GM21576 (cell line): Measurements from ENCODE around the gene EXT2.

Source experiments
- ATAC-seq: cut with Tn5 transposase; IDR thresholded peaks from one replicate; pipeline ENCODE4 v1.9.1; 2021; ENCODE audit warnings: mild to moderate bottlenecking, moderate library complexity; ENCODE audit not compliant: unreplicated experiment

The EXT2 gene

GRCh38 chr11:44083906-44084305 lies 11.6 kb upstream of the EXT2 start:
- ATAC-seq, result no peak

- no peak for ATAC-seq
Measured at GRCh38 chr11:44085330-44085729, 10.1 kb upstream of the EXT2 start.

- ATAC-seq, result no peak
Measured at GRCh38 chr11:44088377-44088776, 7.1 kb upstream of the EXT2 start.

GRCh38 chr11:44088871-44089270 lies 6.6 kb upstream of the EXT2 start:
- ATAC-seq, result no peak

- no peak for ATAC-seq
Measured at GRCh38 chr11:44090539-44090938, 4.9 kb upstream of the EXT2 start.

GRCh38 chr11:44094260-44094868 lies 1.1 kb upstream of the EXT2 start:
- no peak for ATAC-seq

GRCh38 chr11:44096360-44097185 lies 1.1 kb downstream of the EXT2 start:
- peak; percentile 1 for ATAC-seq

GRCh38 chr11:44097821-44098220 lies 2.3 kb downstream of the EXT2 start:
- no peak for ATAC-seq

- ATAC-seq, result no peak
Measured at GRCh38 chr11:44101098-44101497, 5.6 kb downstream of the EXT2 start.

GRCh38 chr11:44104481-44105294 lies 9.2 kb downstream of the EXT2 start:
- no peak for ATAC-seq

GRCh38 chr11:44108260-44108659 lies 12.8 kb downstream of the EXT2 start:
- ATAC-seq, result no peak

GRCh38 chr11:44110231-44110679 lies 14.8 kb downstream of the EXT2 start:
- ATAC-seq, result peak; percentile 97

GRCh38 chr11:44112091-44112821 lies 16.8 kb downstream of the EXT2 start:
- ATAC-seq, result no peak

- no peak for ATAC-seq
Measured at GRCh38 chr11:44113018-44113417, 17.5 kb downstream of the EXT2 start.

- no peak for ATAC-seq
Measured at GRCh38 chr11:44113572-44113971, 18.1 kb downstream of the EXT2 start.

GRCh38 chr11:44116234-44116830 lies 20.9 kb downstream of the EXT2 start:
- ATAC-seq, result no peak

- no peak for ATAC-seq
Measured at GRCh38 chr11:44120169-44120568, 24.7 kb downstream of the EXT2 start.

- no peak for ATAC-seq
Measured at GRCh38 chr11:44125598-44125997, 30.1 kb downstream of the EXT2 start.

- ATAC-seq, result no peak
Measured at GRCh38 chr11:44126304-44126703, 30.8 kb downstream of the EXT2 start.

- no peak for ATAC-seq
Measured at GRCh38 chr11:44127130-44127529, 31.7 kb downstream of the EXT2 start.
